IMR-90 (cell line): ENCODE measurements around the gene GRN.

ENCODE experiments used
- BHLHE40 ChIP-seq: fragments of 150-350 bp; IDR thresholded peaks from 2 replicates; pipeline ENCODE4 v1.6.1; 2016; ENCODE audit warnings: mild to moderate bottlenecking, low read depth, low read length
- CEBPB ChIP-seq: IDR thresholded peaks from 2 replicates; pipeline ENCODE4 v1.6.1; 2012; ENCODE audit warnings: low read depth, low read length, improper control_type of control experiment
- CTCF ChIP-seq: conservative IDR thresholded peaks from 2 replicates; pipeline ENCODE4 v1.5.1; 2012; ENCODE audit warnings: mild to moderate bottlenecking, low read depth, low read length, improper control_type of control experiment
- FOS ChIP-seq: fragments of 150-350 bp; IDR thresholded peaks from 2 replicates; pipeline ENCODE4 v1.6.1; 2016; ENCODE audit warnings: low read depth, low read length
- MAFK ChIP-seq: IDR thresholded peaks from 2 replicates; pipeline ENCODE4 v1.6.1; 2012; ENCODE audit warnings: low read depth, low read length, improper control_type of control experiment
- MXI1 ChIP-seq: IDR thresholded peaks from 2 replicates; pipeline ENCODE4 v1.6.1; 2012; ENCODE audit warnings: low read depth, mild to moderate bottlenecking, low read length, moderate library complexity, borderline replicate concordance
- NFE2L2 ChIP-seq: fragments of 150-350 bp; IDR thresholded peaks from 2 replicates; pipeline ENCODE4 v1.6.1; 2016; ENCODE audit warnings: low read depth, mild to moderate bottlenecking, low read length
- POLR2A ChIP-seq: IDR thresholded peaks from 2 replicates; pipeline ENCODE4 v1.6.1; 2012; ENCODE audit warnings: mild to moderate bottlenecking, low read depth, low read length
- RAD21 ChIP-seq: IDR thresholded peaks from 2 replicates; pipeline ENCODE4 v1.6.1; 2012; ENCODE audit warnings: low read length, improper control_type of control experiment
- RFX5 ChIP-seq: IDR thresholded peaks from 2 replicates; pipeline ENCODE4 v1.8.0; 2012; ENCODE audit warnings: low read depth, mild to moderate bottlenecking, low read length, moderate library complexity
- TF ChIP-seq, protein P1 (sequence below): fragments of 150-350 bp; IDR thresholded peaks from 2 replicates; pipeline ENCODE4 v1.6.1; 2017; ENCODE audit warnings: mild to moderate bottlenecking, antibody characterized with exemption, low read length, low read depth

- TF ChIP-seq CTCF: no peak
- TF ChIP-seq POLR2A: no peak
- TF ChIP-seq FOS: no peak
- TF ChIP-seq, protein P1, sequence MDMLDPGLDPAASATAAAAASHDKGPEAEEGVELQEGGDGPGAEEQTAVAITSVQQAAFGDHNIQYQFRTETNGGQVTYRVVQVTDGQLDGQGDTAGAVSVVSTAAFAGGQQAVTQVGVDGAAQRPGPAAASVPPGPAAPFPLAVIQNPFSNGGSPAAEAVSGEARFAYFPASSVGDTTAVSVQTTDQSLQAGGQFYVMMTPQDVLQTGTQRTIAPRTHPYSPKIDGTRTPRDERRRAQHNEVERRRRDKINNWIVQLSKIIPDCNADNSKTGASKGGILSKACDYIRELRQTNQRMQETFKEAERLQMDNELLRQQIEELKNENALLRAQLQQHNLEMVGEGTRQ: no peak
- no peak for TF ChIP-seq MXI1
- no peak for TF ChIP-seq MAFK
- no peak for TF ChIP-seq RAD21
- no peak for TF ChIP-seq BHLHE40
- no peak for TF ChIP-seq CEBPB
- no peak for TF ChIP-seq RFX5
- TF ChIP-seq NFE2L2: no peak
Observed at GRCh38 chr17:44360144-44360533, 15.0 kb downstream of the GRN start.
